ENCODE measurements around the gene COASY.

- TF ChIP-seq CTCF (IDR thresholded peaks at IDR 0.05) (peak; percentile 51 to 84 (median 72)), POLR2A (IDR thresholded peaks at IDR 0.05) (peak in 2 of 3 donors; percentile 20 to 22)
Measured at GRCh38 chr17:42548070-42548837, 13.7 kb upstream of the COASY start.
